NCI-H2196 treated with DMSO at 0.1 percent for 48 hours (cell line): ENCODE results near the gene SF3B3.
"Not testable (repeated sequence)": the region's sequence is repeated elsewhere in the genome, so short reads cannot be mapped to it uniquely, and the experiment has no call there.

Experiments used
- DNase-seq: peaks from one replicate; lab custom pipeline; 2025; ENCODE audit not compliant: unreplicated experiment; lab: John Stamatoyannopoulos, UW

Gene SF3B3

GRCh38 chr16:70588565-70588964 lies 64.9 kb downstream of the SF3B3 start:
- DNase-seq = no peak

GRCh38 chr16:70589416-70589815 lies 65.8 kb downstream of the SF3B3 start:
- DNase-seq = not testable (repeated sequence)

- no peak for DNase-seq
These were observed 66.4 kb downstream of the SF3B3 start for GRCh38 chr16:70589998-70590471.

- DNase-seq = no peak
These were observed 67.3 kb downstream of the SF3B3 start for GRCh38 chr16:70590722-70591415.

- no peak for DNase-seq
These were observed 68.0 kb downstream of the SF3B3 start for GRCh38 chr16:70591615-70592014.

- DNase-seq = no peak
These were observed 68.5 kb downstream of the SF3B3 start for GRCh38 chr16:70592106-70592571.

- no peak for DNase-seq
These were observed 69.9 kb downstream of the SF3B3 start for GRCh38 chr16:70593544-70593943.

GRCh38 chr16:70594569-70594968 lies 71.0 kb downstream of the SF3B3 start:
- DNase-seq = peak; percentile 31

- no peak for DNase-seq
These were observed 73.7 kb downstream of the SF3B3 start for GRCh38 chr16:70597135-70597835.

- no peak for DNase-seq
These were observed 75.4 kb downstream of the SF3B3 start for GRCh38 chr16:70598937-70599503.

GRCh38 chr16:70600730-70601129 lies 77.1 kb downstream of the SF3B3 start:
- DNase-seq = no peak

- DNase-seq = no peak
These were observed 78.3 kb downstream of the SF3B3 start for GRCh38 chr16:70601576-70602575.

GRCh38 chr16:70602831-70603230 lies 79.2 kb downstream of the SF3B3 start:
- DNase-seq = no peak

GRCh38 chr16:70604407-70605282 lies 81.0 kb downstream of the SF3B3 start:
- DNase-seq = no peak

- DNase-seq = no peak
These were observed 81.7 kb downstream of the SF3B3 start for GRCh38 chr16:70605283-70605657.

- DNase-seq = no peak
These were observed 84.9 kb downstream of the SF3B3 start for GRCh38 chr16:70608521-70608920.

GRCh38 chr16:70610273-70611223 lies 86.9 kb downstream of the SF3B3 start:
- no peak for DNase-seq

GRCh38 chr16:70611224-70611598 lies 87.6 kb downstream of the SF3B3 start:
- DNase-seq = no peak

- no peak for DNase-seq
These were observed 88.2 kb downstream of the SF3B3 start for GRCh38 chr16:70611785-70612303.
